GM10847 (cell line): ENCODE data around the gene YIPF6.

Source experiments
- POLR2A ChIP-seq: IDR thresholded peaks from 2 replicates; pipeline ENCODE4 v1.6.1; 2011; ENCODE audit not compliant: insufficient read length; ENCODE audit errors: extremely low read depth

The YIPF6 gene

DNA sequence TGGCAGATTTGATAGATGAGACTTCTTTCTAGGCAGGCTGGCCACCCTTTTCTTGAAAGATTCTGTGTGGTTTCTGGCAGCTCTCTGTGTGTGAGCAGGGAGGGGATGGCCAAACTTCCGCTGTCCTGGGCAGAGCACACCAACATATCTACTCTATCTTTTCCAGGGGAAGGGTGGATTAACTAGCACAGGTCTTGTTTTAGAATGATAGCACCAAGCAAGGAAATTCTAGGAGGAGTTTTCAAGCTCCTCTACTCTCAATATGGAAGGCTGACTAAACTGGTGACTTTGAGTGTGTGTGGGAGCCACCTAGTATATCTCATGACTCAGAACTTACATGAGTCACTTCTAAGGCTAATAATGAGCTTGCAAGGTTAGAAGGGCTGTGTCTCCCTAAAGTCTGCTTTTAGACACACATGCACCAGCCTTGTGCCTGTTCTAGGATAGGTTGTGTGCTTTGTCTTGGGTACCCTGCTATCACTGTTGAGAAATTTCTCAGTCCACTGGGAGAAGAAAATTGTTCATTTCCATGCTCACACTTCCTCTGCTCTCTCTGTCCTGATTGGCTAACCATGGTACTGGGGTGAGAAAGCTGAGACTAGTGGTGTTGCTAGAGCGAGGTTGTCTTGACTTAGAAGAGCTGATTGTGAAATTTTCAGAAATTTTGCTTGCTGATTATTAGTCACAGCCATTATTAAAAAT, 72.9 kb downstream of the YIPF6 start:
- TF ChIP-seq POLR2A, result no peak

DNA sequence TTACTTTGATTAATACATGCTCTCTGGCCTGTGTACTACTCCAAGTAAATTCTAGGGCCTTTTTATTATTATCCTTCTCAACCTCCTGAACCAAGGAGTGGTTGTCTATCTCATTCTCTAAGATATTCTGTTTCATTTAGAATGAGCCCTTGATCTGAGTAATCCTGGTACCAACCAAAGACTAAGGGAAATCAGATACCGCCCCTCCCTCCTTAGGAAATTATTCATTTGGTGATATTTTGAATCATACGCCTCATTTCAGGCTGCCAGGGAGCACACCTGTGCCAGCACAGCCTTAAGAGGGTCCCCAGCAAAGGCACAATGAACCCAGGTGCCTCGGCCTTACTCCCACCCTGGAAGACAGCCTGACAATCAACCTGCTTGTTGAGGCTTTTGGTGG, 75.4 kb downstream of the YIPF6 start:
- no peak for TF ChIP-seq POLR2A

DNA sequence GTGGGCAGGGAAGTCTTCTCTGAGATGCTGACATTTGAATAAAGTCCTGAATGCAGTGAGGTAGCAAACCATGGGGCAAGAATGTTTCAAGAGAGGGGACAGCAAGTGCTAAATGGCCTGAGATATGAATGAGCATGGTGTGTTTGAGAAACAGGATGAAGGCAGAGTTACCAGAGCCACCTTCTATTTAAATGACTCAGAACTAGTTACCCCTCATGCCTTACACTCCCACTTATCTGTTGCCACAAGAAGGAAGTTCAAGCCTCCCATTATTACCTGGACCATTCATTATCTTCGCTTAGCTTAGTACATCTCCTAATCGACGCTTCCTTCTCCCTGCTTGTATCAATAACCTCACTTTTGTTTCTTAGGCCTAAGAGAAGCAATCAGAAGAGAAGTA, 81.0 kb downstream of the YIPF6 start:
- TF ChIP-seq POLR2A, result no peak

DNA sequence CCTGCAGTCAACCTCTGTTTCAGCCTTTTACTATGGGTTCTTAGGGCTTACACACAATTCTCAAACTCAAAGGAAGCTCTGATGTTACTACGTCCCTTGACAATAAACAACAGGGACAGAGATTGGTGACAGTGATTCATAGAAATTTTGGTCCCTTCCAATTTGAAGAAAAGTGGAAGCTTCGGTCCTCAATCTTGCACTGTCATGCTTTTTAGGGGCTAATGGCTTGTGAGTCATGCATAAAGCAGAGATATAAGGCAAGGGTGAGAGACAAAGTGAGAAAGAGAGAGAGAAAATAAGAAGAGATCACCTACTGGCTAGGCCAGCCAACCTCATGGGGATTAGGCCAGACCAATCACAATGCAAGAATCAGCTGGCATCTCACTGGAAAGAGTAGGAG, 85.4 kb downstream of the YIPF6 start:
- TF ChIP-seq POLR2A, result no peak
